HG02970 (cell line): ENCODE data around the gene EXD3.

ENCODE experiments used
- ATAC-seq: cut with Tn5 transposase; IDR thresholded peaks from one replicate; pipeline ENCODE4 v1.9.1; 2021; ENCODE audit warnings: mild to moderate bottlenecking, moderate library complexity, moderate number of reproducible peaks; ENCODE audit not compliant: unreplicated experiment, low FRiP score

EXD3 gene

DNA sequence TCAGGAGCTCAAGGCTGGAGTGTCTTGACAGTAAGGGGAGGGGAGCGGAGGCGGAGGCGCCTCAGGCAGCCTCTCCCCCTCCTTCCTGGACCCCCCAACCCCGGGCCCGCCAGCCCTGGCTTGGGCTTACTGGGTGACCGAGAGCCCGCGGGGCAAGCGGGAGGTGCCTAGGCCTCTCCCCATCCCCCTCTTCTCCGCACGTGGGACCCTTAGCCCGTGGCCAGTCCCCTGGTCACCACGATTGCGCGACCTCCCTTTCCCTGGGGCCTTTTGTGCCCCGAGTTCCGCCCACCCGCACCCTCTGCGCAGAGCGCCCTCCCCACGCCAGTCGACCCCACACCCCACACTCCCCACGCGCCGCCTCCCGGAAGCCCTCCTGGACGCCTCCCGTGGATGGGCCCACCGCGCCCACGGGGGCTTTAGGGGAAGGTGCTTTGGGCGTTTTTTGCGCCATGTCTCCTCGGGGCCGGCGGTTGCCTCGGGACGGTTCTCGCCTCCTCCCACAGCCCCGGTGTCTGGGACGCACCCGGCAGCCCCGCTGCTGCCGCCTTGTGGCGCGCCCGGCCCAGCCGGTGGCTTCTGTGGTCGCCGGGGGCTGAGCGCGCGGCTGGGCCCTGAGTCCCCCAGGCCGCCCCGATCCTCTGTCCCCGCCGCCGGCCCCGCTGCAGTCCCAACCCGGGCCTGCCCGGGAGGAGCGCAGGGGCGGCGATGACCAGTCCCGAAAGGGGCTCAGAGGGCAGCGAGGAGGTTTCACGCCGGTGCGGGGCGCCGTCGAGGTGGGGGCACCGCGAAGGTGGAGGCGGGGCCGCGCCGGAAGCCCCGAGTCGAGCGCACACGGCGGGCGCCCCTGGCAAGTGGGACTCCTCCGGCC is 142.3 kb downstream of the EXD3 start:
- no peak for ATAC-seq

DNA sequence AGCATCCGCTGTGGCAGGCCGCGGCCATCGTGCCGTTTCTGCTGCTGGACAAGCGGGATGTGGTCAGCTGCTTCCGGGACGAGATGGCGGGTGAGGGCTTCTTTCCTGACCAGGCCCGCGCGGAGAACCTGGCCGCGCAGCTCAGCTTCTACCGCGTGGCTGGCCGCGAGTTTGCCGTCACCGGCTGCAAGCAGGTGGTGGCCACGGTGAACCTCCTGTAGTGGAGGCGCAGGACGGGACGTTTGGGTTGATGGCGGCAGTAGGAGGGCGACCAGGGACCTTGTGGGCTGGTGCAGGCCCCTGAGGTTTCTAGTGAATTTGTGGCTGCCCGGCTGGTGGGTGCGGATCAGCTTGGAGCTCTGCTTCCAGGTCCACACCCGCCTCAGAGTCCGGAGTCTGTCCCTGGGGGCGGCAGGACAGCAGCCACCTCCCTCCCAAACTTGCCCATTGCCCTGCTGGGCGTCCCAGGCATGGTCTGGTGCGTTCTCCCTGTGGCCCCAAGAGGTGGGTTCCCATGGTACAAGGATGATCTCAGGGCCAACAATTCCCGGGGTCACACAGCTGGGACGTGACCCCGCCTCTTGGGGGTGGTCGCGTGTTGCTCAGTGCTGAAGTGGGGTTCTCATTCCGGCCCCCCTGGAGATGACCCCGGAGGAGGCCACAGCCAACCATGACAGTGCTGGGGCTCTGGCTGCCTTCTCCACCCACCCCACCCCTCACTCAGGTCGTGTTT is 143.1 kb downstream of the EXD3 start:
- no peak for ATAC-seq

DNA sequence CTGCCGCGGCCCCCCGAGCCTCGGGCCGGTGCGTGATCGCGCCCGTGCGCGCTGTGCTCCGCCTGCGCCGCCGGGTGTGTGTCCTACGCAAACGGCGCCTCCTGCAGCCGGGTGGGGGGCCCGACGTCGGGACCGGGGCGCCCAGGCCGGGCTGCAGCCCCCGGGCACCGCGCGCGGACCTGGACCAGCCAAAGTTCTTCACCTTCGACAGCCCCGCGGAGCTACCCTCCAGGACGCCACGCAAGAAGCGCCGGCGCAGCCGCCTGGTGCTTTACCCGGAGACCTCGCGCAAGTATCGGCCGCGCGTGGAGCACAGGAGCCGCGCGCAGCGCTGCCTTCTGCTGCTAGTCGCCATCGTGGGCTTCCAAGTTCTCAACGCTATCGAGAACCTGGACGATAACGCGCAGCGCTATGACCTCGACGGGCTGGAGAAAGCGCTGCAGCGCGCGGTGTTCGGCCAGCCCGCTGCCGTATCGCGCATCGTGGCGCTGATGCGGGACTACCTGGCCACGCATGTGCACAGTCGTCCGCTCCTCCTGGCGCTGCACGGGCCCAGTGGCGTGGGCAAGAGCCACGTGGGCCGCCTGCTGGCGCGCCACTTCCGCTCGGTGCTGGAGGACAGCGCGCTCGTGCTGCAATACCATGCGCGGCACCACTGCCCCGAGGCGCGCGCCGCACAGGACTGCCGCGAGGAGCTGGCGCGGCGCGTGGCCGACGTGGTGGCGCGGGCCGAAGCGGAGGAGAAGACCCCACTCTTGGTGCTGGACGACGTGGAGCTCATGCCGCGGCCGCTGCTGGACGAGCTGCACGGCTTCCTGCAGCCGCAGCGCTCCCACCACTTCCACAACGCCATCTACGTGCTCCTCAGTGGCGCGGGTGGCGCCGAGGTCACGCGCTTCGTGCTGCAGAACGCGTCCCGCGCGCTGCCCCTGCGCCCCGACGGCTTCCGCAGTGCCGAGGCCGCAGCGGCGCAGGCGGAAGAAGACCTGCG is 143.9 kb downstream of the EXD3 start:
- no peak for ATAC-seq

DNA sequence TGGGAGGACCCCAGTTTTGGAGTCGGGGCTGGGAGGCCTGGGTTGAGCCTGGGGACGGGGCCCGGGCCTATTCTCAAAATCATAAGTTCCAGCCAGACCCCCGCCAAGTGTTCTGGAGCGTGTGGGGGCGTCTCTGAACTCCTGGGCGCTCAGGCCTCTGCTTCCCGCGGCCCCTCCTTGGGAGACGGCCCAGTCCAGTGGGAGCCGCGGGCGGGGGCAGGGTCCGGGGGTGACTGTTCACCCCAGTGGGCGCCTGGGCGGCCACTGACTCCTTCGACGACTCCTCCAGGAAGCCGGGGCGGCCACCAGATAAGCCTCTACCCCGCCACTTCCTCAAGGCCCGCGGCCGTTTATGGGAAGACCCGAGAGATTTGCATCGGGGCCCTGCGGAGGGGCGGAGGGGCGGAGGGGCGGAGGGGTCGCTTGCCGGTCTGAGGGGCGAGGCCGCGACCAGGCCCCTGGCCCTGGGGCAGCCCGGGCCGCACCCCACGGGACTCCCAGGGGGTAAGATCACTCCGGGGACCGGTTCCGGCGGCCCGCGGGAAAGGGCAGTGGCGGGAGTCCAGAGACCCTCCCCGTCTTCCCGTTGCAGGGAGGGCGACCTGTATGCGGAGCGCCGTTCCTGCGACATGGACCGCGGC is 144.8 kb downstream of the EXD3 start:
- no peak for ATAC-seq

DNA sequence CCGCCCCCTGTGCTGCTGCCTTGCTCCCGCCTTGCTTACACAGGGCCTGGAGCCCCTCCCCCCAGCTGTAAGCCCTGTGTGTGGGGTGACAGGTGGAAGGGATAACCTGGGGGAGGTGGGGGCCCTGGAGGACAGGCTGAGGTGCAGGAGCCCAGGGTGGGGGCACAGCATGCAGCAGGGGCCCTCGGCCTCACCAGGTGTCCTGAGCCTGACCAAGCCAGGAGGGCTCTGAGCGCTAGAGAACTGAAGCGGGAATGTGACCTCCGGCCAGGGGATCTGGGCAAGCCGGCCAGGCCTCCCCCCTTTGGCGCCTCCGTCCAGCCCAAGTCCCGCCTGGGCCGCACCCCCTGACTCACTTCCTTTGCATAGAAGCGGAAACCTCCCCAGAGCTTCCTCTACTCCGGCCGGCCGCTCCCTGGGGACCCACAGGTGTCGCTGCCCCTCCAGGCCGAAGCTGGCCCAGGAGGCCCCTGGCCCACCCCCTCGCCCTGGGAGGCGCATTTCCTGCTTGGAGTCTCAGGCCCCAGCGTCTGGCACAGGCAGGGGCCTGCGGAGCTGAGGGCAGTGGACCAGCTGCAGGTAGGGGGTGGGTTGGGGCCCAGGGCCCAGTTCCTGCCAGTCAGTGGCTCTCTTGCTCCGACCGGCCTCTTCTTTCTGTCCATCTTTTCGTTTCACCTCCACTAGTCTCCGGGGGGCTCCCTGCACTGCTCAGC is 145.5 kb downstream of the EXD3 start, which contains the start of gene TOR4A:
TSS of gene TOR4A (plus strand) at position 398 of the 713 bp plus-strand sequence. CDS start 964 bp downstream, outside the sequence.
- peak; percentile 76 for ATAC-seq

DNA sequence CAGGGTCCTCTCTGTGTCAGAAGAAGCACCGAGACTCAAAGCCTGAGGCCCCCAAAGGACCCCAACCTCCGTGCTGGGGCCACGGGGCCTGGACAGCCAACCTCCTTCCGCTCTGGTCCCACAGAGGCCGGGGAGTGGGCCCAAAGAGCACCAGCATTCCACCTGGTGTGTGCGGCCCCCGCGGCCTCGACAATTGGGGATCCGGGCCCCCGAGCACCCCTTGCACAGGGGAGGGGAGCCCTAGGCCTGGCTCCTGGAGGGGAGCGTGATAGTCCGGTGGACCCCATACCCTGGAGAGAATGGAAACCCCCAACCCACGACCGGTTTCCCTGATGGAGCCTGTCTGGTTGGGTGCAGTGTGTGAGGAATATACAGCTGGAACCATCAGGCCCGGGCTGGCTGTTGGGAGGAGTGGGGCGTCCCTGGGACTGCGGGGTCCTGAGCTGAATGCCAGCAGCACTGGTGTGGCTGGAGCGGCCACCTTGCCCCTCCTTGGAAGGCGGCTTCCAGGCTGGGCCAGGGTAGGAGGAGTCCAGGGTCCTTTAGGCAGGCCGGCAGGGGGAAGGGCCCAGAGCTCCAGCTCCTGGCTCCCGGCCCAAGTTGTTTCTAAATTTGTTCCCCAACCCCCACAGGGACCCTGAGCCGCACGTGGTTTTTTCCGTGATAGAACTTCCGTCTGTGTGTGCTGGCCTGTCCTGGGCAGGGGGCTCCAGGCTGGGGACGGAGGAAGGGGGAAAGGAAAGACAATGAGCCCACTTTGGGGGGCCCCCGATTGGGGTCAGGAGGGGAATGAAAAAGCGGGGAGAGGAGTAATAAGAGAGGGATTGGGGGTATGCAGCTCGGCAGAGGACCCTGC is 146.3 kb downstream of the EXD3 start:
- ATAC-seq = no peak

DNA sequence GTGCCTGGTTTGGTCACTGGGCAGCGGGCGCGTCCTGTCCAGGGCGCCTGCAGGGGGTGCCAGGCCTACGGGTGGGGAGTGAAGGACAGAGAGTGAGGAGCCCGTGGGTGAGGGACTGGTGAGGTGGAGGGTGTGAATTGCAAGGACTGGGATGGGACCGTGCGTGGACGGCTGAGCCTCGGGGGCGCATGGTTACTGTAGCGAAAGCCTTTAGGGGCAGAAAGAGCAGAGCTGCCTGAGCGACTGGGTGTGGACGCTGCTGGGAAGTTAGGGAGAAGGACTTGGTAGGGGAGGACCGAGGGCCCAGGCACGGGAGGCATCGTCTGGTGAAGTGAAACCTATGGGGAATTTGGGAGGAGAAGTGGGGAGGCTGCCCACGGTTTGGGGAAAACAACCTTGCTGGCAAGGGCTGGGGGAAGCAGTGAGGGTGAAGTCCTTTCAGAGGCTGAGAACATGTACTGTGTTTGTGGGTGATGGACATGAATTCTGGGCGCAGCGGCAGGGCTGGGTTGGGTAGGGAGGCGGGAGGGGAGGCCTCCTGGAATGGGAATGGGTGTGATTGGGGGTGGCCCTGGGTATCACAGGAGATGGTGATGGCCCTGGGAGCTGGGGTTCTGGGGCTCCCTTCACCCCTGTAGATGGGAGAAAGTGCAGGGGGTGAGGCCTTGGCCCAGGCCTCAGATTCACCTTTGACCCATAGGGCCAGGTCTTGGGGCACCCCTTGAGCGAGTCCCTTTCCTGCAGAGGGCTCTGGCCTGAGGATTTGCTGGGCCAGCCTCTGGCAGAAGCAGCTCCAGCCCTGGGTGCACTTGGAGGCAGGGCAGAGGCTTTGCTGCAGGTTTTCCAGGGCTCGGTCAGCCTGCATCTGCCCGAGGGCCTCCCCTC is 147.1 kb downstream of the EXD3 start:
- no peak for ATAC-seq

DNA sequence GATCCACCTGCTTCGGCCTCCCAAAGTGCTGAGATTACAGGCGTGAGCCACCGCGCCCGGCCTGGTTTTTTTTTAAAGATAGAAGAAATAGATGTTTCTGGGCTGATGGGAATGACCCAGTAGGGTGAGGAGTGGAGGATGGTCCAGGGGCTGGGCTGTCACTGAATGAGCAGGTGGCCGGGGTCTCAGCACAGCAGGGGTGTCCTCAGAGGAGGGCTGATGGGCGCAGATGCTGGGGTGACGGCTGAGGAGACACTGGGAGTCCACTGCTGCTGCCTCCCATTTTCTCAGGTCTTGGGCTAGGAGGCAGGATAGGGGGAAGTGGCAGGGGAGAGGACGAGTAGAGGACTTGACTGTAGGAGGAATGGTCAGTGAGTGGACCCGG is 147.8 kb downstream of the EXD3 start:
- no peak for ATAC-seq

DNA sequence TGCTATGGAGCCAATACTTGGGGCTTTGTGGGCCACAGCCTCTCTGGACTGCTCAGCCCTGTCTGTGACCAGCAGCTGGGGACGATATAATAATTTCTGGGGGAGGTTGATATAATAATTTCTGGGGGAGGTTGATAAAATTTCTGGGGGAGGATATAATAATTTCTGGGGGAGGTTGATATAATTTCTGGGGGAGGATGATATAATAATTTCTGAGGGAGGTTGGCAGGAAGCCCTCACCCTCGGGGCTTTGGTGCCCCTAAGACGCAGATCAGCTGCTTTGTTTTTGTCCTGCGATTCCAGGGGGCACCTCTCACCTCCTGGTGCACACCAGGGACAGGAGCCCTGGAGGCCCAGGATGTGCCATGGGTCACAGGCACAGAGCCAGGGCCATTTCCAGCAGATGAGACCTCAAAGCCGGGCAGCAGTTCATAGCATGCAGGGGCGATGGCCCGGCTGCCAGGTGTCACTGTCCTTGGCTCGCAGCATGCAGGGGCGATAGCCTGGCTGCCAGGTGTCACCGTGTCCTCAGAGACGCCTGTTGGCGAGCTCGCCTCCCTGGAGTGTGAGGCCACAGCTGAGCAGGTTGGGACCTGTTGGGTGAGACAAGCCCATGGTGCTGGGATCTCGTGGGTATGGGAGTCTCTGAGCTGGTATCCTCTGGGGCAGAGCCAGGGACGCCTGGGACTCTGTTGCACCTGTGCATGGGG is 149.2 kb downstream of the EXD3 start:
- ATAC-seq = no peak

DNA sequence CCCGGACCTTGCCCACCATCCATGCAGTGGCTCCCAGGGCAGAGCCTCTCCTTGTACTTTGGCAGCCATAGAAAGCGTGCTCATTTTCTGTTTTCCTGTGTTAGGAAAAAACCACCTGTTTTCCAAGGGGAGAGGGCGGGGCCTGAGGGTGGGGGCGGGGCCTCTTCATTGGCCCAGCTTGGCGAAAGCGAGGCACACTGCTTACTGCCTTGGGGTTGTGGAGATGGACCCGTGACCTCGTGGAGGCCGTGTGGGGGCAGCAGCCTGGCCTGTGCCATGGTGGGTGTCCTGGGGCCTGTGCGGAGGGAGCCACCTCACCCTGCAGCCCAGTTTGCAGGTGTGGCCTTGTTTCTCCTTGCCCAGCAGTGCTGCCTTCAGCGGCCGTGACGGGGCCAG is 149.9 kb downstream of the EXD3 start:
- ATAC-seq = no peak

DNA sequence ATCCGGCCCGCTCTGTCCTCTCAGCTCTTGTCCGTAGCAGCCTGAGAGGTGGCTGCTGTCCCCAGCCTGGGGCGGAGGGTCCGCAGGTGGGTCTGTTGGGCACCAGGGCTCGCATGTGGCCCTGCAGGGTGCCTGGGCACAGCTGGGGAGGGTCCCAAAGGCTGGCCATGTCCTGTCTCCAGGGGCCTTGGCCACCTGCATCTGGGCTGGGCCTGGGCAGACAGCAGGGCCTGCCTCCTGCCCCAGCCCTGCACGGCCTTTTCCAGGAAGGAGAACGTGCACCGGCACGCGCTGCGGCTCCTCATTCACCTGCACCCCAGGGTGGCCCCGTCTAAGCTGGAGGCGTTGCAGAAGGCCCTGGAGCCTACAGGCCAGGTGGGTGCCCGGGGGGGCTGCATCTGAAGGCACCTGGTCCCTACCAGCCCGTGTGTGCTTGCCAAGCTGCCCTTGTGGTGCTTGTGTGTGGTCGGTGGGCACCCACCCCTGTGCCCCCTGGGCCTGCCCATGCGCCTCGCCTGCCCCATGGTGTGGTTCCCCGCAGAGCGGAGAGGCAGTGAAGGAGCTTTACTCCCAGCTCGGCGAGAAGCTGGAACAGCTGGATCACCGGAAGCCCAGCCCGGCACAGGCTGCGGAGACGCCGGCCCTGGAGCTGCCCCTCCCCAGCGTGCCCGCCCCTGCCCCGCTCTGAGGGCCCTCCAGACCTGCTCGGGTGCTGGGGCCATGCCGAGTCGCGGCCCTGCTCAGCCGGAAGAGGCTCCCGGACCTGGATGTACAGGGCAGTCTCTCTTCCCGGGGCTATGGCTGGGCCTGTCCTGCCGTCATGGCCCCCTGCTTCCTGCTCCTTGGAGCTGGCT is 150.5 kb downstream of the EXD3 start:
- no peak for ATAC-seq

DNA sequence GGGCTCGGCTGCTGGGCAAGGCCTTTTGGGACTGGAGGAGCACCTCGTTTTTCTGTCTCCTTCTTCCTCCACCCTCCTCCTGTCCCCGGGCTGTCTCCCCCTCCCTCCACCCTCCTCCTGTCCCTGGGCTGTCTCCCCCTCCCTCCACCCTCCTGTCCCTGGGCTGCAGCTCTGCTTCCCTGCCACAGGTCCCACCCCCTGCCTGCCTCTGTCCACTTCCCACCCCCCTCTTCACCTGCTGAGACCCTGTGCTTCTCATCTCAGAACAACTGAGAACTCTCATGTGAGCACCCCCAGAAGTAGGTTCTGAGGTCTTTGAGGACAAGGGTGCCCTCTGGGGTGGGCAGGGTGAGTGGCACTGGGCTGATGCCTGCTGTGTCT is 151.3 kb downstream of the EXD3 start:
- no peak for ATAC-seq

DNA sequence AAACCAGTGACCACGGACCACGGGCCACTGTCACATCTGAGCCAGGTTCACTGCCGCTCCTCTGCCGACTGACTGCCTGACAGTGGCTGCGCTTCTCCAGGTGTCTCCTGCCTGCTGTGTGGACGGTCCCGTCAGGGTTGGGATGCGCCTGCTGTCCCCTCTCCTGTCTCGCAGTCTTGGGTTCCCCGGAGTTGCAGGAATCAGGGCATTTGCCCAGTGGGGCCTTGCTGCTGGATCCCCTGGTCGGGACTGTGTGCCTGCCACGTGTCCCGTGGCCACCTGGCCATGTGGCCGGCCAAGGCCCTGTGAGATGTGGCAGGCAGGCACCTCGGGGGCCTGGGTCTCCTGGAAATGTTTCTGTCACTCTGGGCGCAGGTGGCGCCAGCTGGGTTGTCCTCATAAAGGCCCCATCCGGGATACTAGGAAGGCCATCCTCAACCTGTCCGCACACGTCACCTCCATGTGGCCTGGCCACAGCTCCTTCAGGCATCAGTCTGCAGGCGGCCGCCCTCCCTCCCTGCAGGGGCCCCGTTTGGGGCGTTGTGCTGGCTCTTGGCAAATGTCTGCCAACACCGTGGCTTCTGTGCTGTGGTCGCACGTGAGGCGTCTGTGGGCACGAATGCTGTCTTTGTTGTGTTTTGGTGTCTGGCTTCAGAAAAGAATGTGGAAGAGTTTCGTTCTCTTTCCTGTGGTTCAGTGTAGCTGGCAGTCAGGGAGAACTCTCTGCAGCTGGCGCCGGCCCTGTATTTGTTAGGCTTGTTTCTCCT is 151.8 kb downstream of the EXD3 start:
- no peak for ATAC-seq

DNA sequence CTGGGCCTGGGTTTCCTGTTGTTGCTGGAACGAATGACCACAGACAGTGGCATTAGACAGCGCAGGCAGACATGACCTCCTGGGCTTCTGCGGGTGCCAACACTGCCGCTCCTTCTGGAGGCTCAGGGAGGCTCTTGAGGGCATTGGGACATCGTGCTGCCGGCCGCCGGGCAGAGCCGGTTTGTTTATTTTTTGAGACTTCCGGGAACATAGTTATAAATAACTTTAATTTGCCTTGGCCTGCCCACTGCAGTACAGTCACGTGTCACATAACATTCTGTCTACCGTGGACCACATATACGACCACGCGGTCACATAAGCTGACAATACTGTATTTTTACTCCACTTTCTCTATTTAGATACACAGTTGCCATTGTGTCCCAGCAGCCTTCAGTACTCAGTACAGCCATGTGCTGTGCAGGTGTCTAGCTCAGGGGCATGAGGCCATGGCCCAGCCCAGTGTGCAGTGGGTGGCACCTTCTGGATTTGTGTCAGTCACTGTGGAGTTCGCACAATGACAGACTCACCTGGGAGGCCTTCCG is 153.7 kb downstream of the EXD3 start:
- ATAC-seq = no peak

DNA sequence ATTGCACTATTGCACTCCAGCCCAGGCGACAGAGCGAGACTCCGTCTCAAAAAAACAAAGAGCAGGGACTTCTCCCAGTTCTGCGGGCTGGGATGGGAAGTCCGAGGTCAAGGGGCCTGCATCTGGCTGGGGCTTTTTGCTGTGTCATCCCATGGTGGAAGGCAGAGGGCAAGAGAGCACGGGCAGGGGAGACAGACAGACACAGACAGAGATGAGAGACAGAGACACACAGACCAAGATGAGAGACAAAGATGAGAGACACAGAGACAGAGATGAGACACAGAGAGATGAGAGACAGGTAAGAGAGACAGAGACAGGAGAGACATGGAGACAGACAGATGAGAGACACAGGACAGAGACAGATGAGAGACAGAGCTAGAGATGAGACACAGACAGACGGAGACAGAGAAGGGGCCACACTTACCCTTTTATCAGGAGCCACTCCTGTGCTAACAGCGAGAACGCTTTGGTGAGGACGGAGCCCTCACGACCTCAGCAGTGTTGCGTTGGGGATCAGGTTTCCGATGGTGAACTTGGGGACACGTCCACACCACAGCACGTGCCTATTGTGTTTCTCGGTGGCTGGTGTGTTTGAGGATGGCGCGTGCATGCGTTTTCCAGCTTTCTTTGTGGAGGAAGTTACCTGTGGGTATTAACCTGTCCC is 154.3 kb downstream of the EXD3 start:
- no peak for ATAC-seq
